Measurements from ENCODE around the gene DENND1B. TPM values are rescaled to one million over a fixed set of nuclear protein-coding genes. Genes with fewer than 3 reads are reported as not detected.

DENND1B gene
- total RNA-seq, 1 experiment from 2014 or later, result 6.3 TPM

- peaks cover 0 to 5% of the 10 kb centered on the region in 2 experiments; a peak in 2 of 4 replicates for H3K4me1 Mint-ChIP-seq
- Histone ChIP-seq H2AFZ (ENCODE audit: low read length) (no peak overlapping the region), H3K23ac (ENCODE audit: insufficient read length, low read depth, low read length) (no peak overlapping the region), H3K79me1 (ENCODE audit: insufficient read depth, low read depth, low read length, poor library complexity, severe bottlenecking) (no peaks in the 10 kb centered on the region), H4K91ac (ENCODE audit: insufficient read length, low read depth, low read length) (no peak overlapping the region), H3K9ac (ENCODE audit: extremely low read depth, insufficient read length, low read length) (no peak overlapping the region), H3K56ac (ENCODE audit: insufficient read length, low read depth, low read length) (no peak overlapping the region), H3K4ac (ENCODE audit: low read depth, low read length) (no peak overlapping the region), H3K18ac (ENCODE audit: insufficient read length, low read depth, low read length) (no peak overlapping the region), H4K20me1 (ENCODE audit: control insufficient read depth, insufficient read depth, insufficient read length) (no peaks in the 10 kb centered on the region), H2BK20ac (ENCODE audit: low read depth, low read length, poor library complexity, severe bottlenecking) (no peak overlapping the region), H2BK15ac (ENCODE audit: low read depth, low read length) (no peak overlapping the region), H3K79me2 (ENCODE audit: insufficient read depth, low read length) (no peaks in the 10 kb centered on the region), H3K4me1 (ENCODE audit: insufficient read depth, low read length) (no peaks in the 10 kb centered on the region), H3K4me2 (ENCODE audit: insufficient read depth, insufficient read length, low read length) (no peak overlapping the region), H2BK12ac (ENCODE audit: insufficient read length, low read depth, low read length) (no peak overlapping the region), H3K27ac (ENCODE audit: insufficient read length, low read depth, low read length) (no peak overlapping the region), H4K5ac (ENCODE audit: insufficient read length, low read depth, low read length) (no peak overlapping the region), H2AK5ac (ENCODE audit: insufficient read length, low read length) (no peak overlapping the region), H3K9me3 (ENCODE audit: control insufficient read depth, low read depth, low read length) (no peaks in the 10 kb centered on the region), H2BK120ac (ENCODE audit: low read depth, low read length, poor library complexity, severe bottlenecking) (no peak overlapping the region), H3T11ph (ENCODE audit: low read length) (no peak overlapping the region), H3K23me2 (ENCODE audit: insufficient read length, low read depth, low read length, poor library complexity, severe bottlenecking) (no peaks in the 10 kb centered on the region), H2BK5ac (ENCODE audit: insufficient read length, low read length) (no peak overlapping the region), H4K8ac (replicated peaks; ENCODE audit: insufficient read length, low read depth, low read length) (no peak overlapping the region), H3K14ac (ENCODE audit: insufficient read depth, low read length) (no peak overlapping the region), H3K27me3 (ENCODE audit: insufficient read depth, low read length) (no peaks in the 10 kb centered on the region)
- no peak overlapping the region for H3K27ac Mint-ChIP-seq
- no CpG with 5 or more reads among the region's 3 CpGs for WGBS (ENCODE audit: extremely low coverage, insufficient read length, low lambda C conversion rate)
- no peak for DNase-seq
- H3K27me3 Mint-ChIP-seq (ENCODE audit: low read depth), result no peaks in the 10 kb centered on the region
- H3K4me3 Mint-ChIP-seq, result no peak overlapping the region
- no peak for TF ChIP-seq CTCF (conservative IDR thresholded peaks at IDR 0.05)
- no peaks in the 10 kb centered on the region for H3K9me3 Mint-ChIP-seq
- H3K36me3 Mint-ChIP-seq (ENCODE audit: insufficient read depth in 1 of 3, low read depth in 3 of 3), result no peaks in the 10 kb centered on the region
These were observed 116.1 kb downstream of the DENND1B start for GRCh38 chr1:197659171-197659570.
